IMR-90 (cell line): ENCODE measurements around the gene PAFAH2. TPM values are rescaled to one million over a fixed set of nuclear protein-coding genes. Genes with fewer than 3 reads are reported as not detected.
A peak's percentile ranks its signal among the peaks of the same experiment; 100 is the strongest.

Experiments used
- ATAC-seq: fragments of 200-7000 bp; cut with Tn5 transposase; 2 replicates; pipeline ENCODE4 v1.9.1; 2020; ENCODE audit warnings: low read depth, mild to moderate bottlenecking, moderate library complexity
- BruUV-seq: library from RNA; stranded (reverse); fragments of 400-500 nt; replicated peaks from 2 replicates; lab custom pipeline; 2021; lab: Mats Ljungman, UMichigan
- CTCF ChIA-PET: fragments of 300-600 bp; formaldehyde crosslinking; extraction: SDS; loops from one replicate; lab custom pipeline; 2021; ENCODE audit warnings: antibody characterized with exemption; lab: Yijun Ruan, JAX
- POLR2A ChIA-PET: fragments of 300-600 bp; sonication (Branson Sonifier 250); formaldehyde crosslinking; loops from one replicate; lab custom pipeline; 2022; ENCODE audit warnings: antibody characterized with exemption; ENCODE audit not compliant: unreplicated experiment; lab: Charles Lee
- DNase-seq: peaks from one replicate; pipeline ENCODE4 v3.0.0; 2013
- H2AFZ ChIP-seq: replicated peaks from 2 replicates; pipeline ENCODE3; 2013; ENCODE audit warnings: low read length, mild to moderate bottlenecking; ENCODE audit not compliant: poor library complexity
- H2AK5ac ChIP-seq: 2 replicates; pipeline ENCODE4 v1.6.1; 2013; ENCODE audit warnings: low read depth, low read length, inconsistent platforms
- H2AK9ac ChIP-seq: replicated peaks from 2 replicates; pipeline ENCODE3; 2013; ENCODE audit warnings: mild to moderate bottlenecking, low read depth, low read length, moderate library complexity; ENCODE audit not compliant: poor library complexity
- H2BK120ac ChIP-seq: 2 replicates; pipeline ENCODE4 v1.6.1; 2013; ENCODE audit warnings: low read depth, low read length, inconsistent platforms
- H2BK15ac ChIP-seq: 3 replicates; pipeline ENCODE4 v1.6.1; 2013; ENCODE audit warnings: low read depth, low read length, inconsistent platforms
- H2BK20ac ChIP-seq: 2 replicates; pipeline ENCODE4 v1.6.1; 2013; ENCODE audit warnings: low read depth, mild to moderate bottlenecking, inconsistent platforms, low read length, moderate library complexity
- H2BK5ac ChIP-seq: 2 replicates; pipeline ENCODE4 v1.6.1; 2013; ENCODE audit warnings: mild to moderate bottlenecking, low read depth, low read length, inconsistent platforms; ENCODE audit not compliant: poor library complexity, severe bottlenecking
- H3K14ac ChIP-seq: replicated peaks from 2 replicates; pipeline ENCODE4 v1.6.1; 2013; ENCODE audit warnings: low read depth, low read length, inconsistent platforms
- H3K18ac ChIP-seq: 2 replicates; pipeline ENCODE4 v1.6.1; 2013; ENCODE audit warnings: low read depth, low read length, control low read depth
- H3K23ac ChIP-seq: 2 replicates; pipeline ENCODE4 v1.6.1; 2013; ENCODE audit warnings: low read depth, low read length, inconsistent platforms
- H3K27ac ChIP-seq: 2 replicates; pipeline ENCODE4 v1.5.1; 2013; ENCODE audit warnings: mild to moderate bottlenecking, control low read depth, low read length; ENCODE audit not compliant: insufficient read depth
- H3K27me3 ChIP-seq: 2 replicates; pipeline ENCODE4 v1.6.1; 2013; ENCODE audit warnings: low read length; ENCODE audit not compliant: control insufficient read depth, insufficient read depth
- H3K36me3 ChIP-seq: 2 replicates; pipeline ENCODE4 v1.6.1; 2013; ENCODE audit warnings: low read length, mixed read lengths; ENCODE audit not compliant: control insufficient read depth, insufficient read depth
- H3K4ac ChIP-seq: 2 replicates; pipeline ENCODE4 v1.6.1; 2013; ENCODE audit warnings: low read depth, low read length, inconsistent platforms
- H3K4me1 ChIP-seq: 2 replicates; pipeline ENCODE4 v1.6.1; 2013; ENCODE audit warnings: low read length, mixed read lengths; ENCODE audit not compliant: control insufficient read depth, insufficient read depth
- H3K4me2 ChIP-seq: 2 replicates; pipeline ENCODE4 v1.6.1; 2013; ENCODE audit warnings: low read depth, mild to moderate bottlenecking, control low read depth, low read length, moderate library complexity
- H3K4me3 ChIP-seq: 2 replicates; pipeline ENCODE4 v1.5.1; 2013; ENCODE audit warnings: low read depth, mild to moderate bottlenecking, control low read depth, low read length, moderate library complexity; ENCODE audit not compliant: insufficient read depth
- H3K56ac ChIP-seq: 2 replicates; pipeline ENCODE4 v1.6.1; 2013; ENCODE audit warnings: low read length, inconsistent platforms; ENCODE audit not compliant: insufficient read depth; ENCODE audit errors: extremely low read depth
- H3K79me1 ChIP-seq, 2 experiments: 2 replicates each; pipeline ENCODE4 v1.6.1; 2013; ENCODE audit warnings: low read length in 2 of 2, inconsistent platforms in 1 of 2, low read depth in 1 of 2
- H3K9ac ChIP-seq: 2 replicates; pipeline ENCODE4 v1.6.1; 2013; ENCODE audit warnings: low read depth, low read length, control low read depth
- H3K9me1 ChIP-seq: 2 replicates; pipeline ENCODE4 v1.6.1; 2013; ENCODE audit warnings: low read length, inconsistent platforms; ENCODE audit not compliant: insufficient read depth
- H3K9me3 ChIP-seq: 2 replicates; pipeline ENCODE4 v1.6.1; 2013; ENCODE audit warnings: low read length; ENCODE audit not compliant: control insufficient read depth, insufficient read depth
- H4K20me1 ChIP-seq: 2 replicates; pipeline ENCODE4 v1.6.1; 2013; ENCODE audit warnings: low read length, inconsistent platforms; ENCODE audit not compliant: insufficient read depth
- H4K5ac ChIP-seq: 2 replicates; pipeline ENCODE4 v1.6.1; 2013; ENCODE audit warnings: mild to moderate bottlenecking, low read depth, low read length, control low read depth
- H4K8ac ChIP-seq, 2 experiments: 2 replicates each; pipeline ENCODE4 v1.6.1; 2013; ENCODE audit warnings: low read depth in 2 of 2, low read length in 2 of 2, control low read depth in 1 of 2, inconsistent platforms in 1 of 2
- H4K91ac ChIP-seq: 2 replicates; pipeline ENCODE4 v1.6.1; 2013; ENCODE audit warnings: low read depth, low read length, inconsistent platforms; ENCODE audit not compliant: insufficient read depth
- BHLHE40 ChIP-seq: fragments of 150-350 bp; IDR thresholded peaks from 2 replicates; pipeline ENCODE4 v1.6.1; 2016; ENCODE audit warnings: mild to moderate bottlenecking, low read depth, low read length
- CEBPB ChIP-seq: IDR thresholded peaks from 2 replicates; pipeline ENCODE4 v1.6.1; 2012; ENCODE audit warnings: low read depth, low read length, improper control_type of control experiment
- CHD1 ChIP-seq: IDR thresholded peaks from 2 replicates; pipeline ENCODE4 v1.6.1; 2012; ENCODE audit warnings: low read depth, low read length, improper control_type of control experiment
- CTCF ChIP-seq: conservative IDR thresholded peaks from 2 replicates; pipeline ENCODE4 v1.5.1; 2012; ENCODE audit warnings: mild to moderate bottlenecking, low read depth, low read length, improper control_type of control experiment
- ELK1 ChIP-seq: fragments of 150-350 bp; IDR thresholded peaks from 2 replicates; pipeline ENCODE4 v1.6.1; 2016; ENCODE audit warnings: low read depth, mild to moderate bottlenecking, low read length, moderate library complexity, borderline replicate concordance
- FOS ChIP-seq: fragments of 150-350 bp; IDR thresholded peaks from 2 replicates; pipeline ENCODE4 v1.6.1; 2016; ENCODE audit warnings: low read depth, low read length
- MAFK ChIP-seq: IDR thresholded peaks from 2 replicates; pipeline ENCODE4 v1.6.1; 2012; ENCODE audit warnings: low read depth, low read length, improper control_type of control experiment
- MAZ ChIP-seq: IDR thresholded peaks from 2 replicates; pipeline ENCODE4 v1.6.1; 2012; ENCODE audit warnings: low read depth, mild to moderate bottlenecking, low read length, improper control_type of control experiment, moderate library complexity, borderline replicate concordance
- MXI1 ChIP-seq: IDR thresholded peaks from 2 replicates; pipeline ENCODE4 v1.6.1; 2012; ENCODE audit warnings: low read depth, mild to moderate bottlenecking, low read length, moderate library complexity, borderline replicate concordance
- NFE2L2 ChIP-seq: fragments of 150-350 bp; IDR thresholded peaks from 2 replicates; pipeline ENCODE4 v1.6.1; 2016; ENCODE audit warnings: low read depth, mild to moderate bottlenecking, low read length
- POLR2A ChIP-seq: IDR thresholded peaks from 2 replicates; pipeline ENCODE4 v1.6.1; 2012; ENCODE audit warnings: mild to moderate bottlenecking, low read depth, low read length
- RCOR1 ChIP-seq: IDR thresholded peaks from 2 replicates; pipeline ENCODE4 v1.6.1; 2012; ENCODE audit warnings: mild to moderate bottlenecking, low read length, improper control_type of control experiment; ENCODE audit not compliant: insufficient replicate concordance
- RFX5 ChIP-seq: IDR thresholded peaks from 2 replicates; pipeline ENCODE4 v1.8.0; 2012; ENCODE audit warnings: low read depth, mild to moderate bottlenecking, low read length, moderate library complexity
- SMC3 ChIP-seq: fragments of 150-350 bp; IDR thresholded peaks from 2 replicates; pipeline ENCODE4 v1.6.1; 2016; ENCODE audit warnings: low read depth, mild to moderate bottlenecking, antibody characterized with exemption, low read length, moderate library complexity
- WGBS, 2 experiments: methylation state at CpG; one replicate each; pipeline versions ENCODE4 v1.1.5 to v1.1.7; 2013; ENCODE audit warnings: missing lambda C conversion rate in 2 of 2; ENCODE audit not compliant: insufficient read length in 1 of 2; ENCODE audit errors: extremely low coverage in 2 of 2; 5-methylcytosine and 5-hydroxymethylcytosine counted together
- dilution Hi-C: fragments of 300-500 bp; cut with HindIII; formaldehyde crosslinking; loops from one replicate; pipeline ENCODE4 v1.14.3; 2018; ENCODE audit warnings: low sequenced_read_pairs; ENCODE audit not compliant: unreplicated experiment
- in situ Hi-C: fragments of 300-500 bp; cut with MboI; formaldehyde crosslinking; loops from 3 replicates; pipeline ENCODE4 v1.14.3; 2019; ENCODE audit warnings: low sequenced_read_pairs, inconsistent platforms, mixed read lengths
- intact Hi-C: fragments of 100-400 bp; cut with micrococcal nuclease; formaldehyde crosslinking; loops from 2 replicates; pipeline ENCODE4 v1.10.0; 2022
- polyA plus RNA-seq, 3 experiments: library from polyadenylated mRNA; depleted of rRNA; stranded (reverse); fragments of >200 nt; gene quantifications; 2 replicates each; pipeline ENCODE4 v1.2.3, GENCODE V29; 2012; ENCODE audit warnings: low replicate concordance in 1 of 3
- total RNA-seq: library from RNA; depleted of rRNA; stranded (reverse); fragments of >200 nt; gene quantifications from 2 replicates; pipeline ENCODE4 v1.2.3, GENCODE V29; 2012
- TF ChIP-seq, protein P1 (sequence below): fragments of 150-350 bp; IDR thresholded peaks from 2 replicates; pipeline ENCODE4 v1.6.1; 2017; ENCODE audit warnings: mild to moderate bottlenecking, antibody characterized with exemption, low read length, low read depth

The PAFAH2 gene
- total and polyA plus RNA-seq, 2 of the 4 experiments (the other 2 are of a cell fraction), result 8.3 to 12.2 TPM

GRCh38 chr1:25958465-25958864 is 39.4 kb downstream of the PAFAH2 start:
- Histone ChIP-seq H3K4me3 (no peak overlapping the region), H3K23ac (peak overlapping the region; percentile 83; the same call in 1 of the 2 replicates), H3K9me1 (peaks cover 3% of the 10 kb centered on the region; the same call in 1 of the 2 replicates), H2AK9ac (peak overlapping the region; percentile 22), H2AFZ (peak overlapping the region; percentile 79), H2BK120ac (peak overlapping the region; percentile 94), H3K4me2 (peak overlapping the region; percentile 0; the same call in 1 of the 2 replicates), H3K4ac (peak overlapping the region; percentile 84), H3K27ac (no peak overlapping the region; the same call in 1 of the 2 replicates), H3K9ac (no peak overlapping the region), H3K79me1 (no peaks in the 10 kb centered on the region), H3K56ac (no peak overlapping the region), H3K9me3 (no peaks in the 10 kb centered on the region), H2AK5ac (peak overlapping the region; percentile 94; the same call in 1 of the 2 replicates), H3K4me1 (peaks cover 11% of the 10 kb centered on the region), H3K18ac (peak overlapping the region; percentile 53; the same call in 1 of the 2 replicates), H4K8ac (peak overlapping the region; percentile 2 to 92; a peak in 3 of 4 replicates), H2BK20ac (peak overlapping the region; percentile 80), H4K5ac (peak overlapping the region; percentile 56; the same call in 1 of the 2 replicates), H3K36me3 (peaks cover 21% of the 10 kb centered on the region), H2BK15ac (peak overlapping the region; percentile 63; the same call in 1 of the 3 replicates), H4K20me1 (no peaks in the 10 kb centered on the region), H3K14ac (peak overlapping the region; percentile 87), H2BK5ac (peak overlapping the region; percentile 95), H4K91ac (peak overlapping the region; percentile 69), H3K27me3 (no peaks in the 10 kb centered on the region)
- ChIA-PET POLR2A (no interaction called here), CTCF (interaction anchor here (0.7 kb wide), 1 partner anchor 63 kb away, joined by 4 read pairs; no protein-coding TSS in a partner anchor)
- ATAC-seq (peak; percentile 90), DNase-seq (peak; percentile 87)
- in situ Hi-C loops (no loop called here), intact Hi-C loops (no loop called here), dilution Hi-C loops (no loop called here)
- no CpG with 5 or more reads among the region's 6 CpGs for WGBS, 2 experiments
- no TSS peak for BruUV-seq
- TF ChIP-seq SMC3, result no peak
- TF ChIP-seq CEBPB, result 0 out of 2 replicates have a peak, but pooled peaks have one; percentile 15
- TF ChIP-seq, protein P1, sequence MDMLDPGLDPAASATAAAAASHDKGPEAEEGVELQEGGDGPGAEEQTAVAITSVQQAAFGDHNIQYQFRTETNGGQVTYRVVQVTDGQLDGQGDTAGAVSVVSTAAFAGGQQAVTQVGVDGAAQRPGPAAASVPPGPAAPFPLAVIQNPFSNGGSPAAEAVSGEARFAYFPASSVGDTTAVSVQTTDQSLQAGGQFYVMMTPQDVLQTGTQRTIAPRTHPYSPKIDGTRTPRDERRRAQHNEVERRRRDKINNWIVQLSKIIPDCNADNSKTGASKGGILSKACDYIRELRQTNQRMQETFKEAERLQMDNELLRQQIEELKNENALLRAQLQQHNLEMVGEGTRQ, result no peak
- no peak for TF ChIP-seq MAZ
- no peak for TF ChIP-seq CTCF
- no peak for TF ChIP-seq POLR2A
- peak; percentile 35; the same call in 1 of the 2 replicates for TF ChIP-seq FOS
- no peak for TF ChIP-seq RFX5
- no peak for TF ChIP-seq CHD1
- no peak for TF ChIP-seq ELK1
- TF ChIP-seq BHLHE40, result 0 out of 2 replicates have a peak, but pooled peaks have one; percentile 21
- no peak for TF ChIP-seq MAFK
- TF ChIP-seq MXI1, result 0 out of 2 replicates have a peak, but pooled peaks have one; percentile 20
- no peak for TF ChIP-seq NFE2L2
- no peak for TF ChIP-seq RCOR1
